ENCODE measurements around the gene RXRA.

RXRA gene

DNA sequence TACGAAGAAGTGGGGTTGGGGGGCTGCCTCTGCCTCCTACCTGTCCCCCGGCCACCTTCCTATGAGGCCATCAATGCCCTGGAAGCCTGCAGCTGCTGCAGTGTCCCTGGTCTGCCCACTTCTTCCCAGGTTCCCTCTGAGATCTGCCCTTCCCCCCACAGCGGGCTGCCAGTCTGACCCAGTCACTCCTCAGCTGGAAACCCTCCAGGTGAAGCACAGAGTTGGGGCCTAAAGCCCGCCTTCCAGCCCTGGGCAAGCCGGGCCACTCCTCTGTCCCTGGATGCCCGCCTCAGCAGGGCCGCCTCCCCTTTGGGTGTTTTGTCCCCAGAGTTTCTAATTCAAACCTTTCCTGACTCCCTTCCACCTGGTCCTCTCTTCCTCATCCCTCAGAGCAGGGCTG, 137.0 kb downstream of the RXRA start:
- no peak for DNase-seq (ENCODE audit: low read depth in 1 of 2, low spot score in 1 of 2)
- no peak overlapping the region for H3K27ac ChIP-seq (replicated peaks)
- no peaks in the 10 kb centered on the region for H3K27me3 ChIP-seq (ENCODE audit: insufficient read depth, poor library complexity, severe bottlenecking)
- no peak overlapping the region for H3K4me3 ChIP-seq (replicated peaks; ENCODE audit: insufficient read depth, low read length)
- TF ChIP-seq, protein P1, sequence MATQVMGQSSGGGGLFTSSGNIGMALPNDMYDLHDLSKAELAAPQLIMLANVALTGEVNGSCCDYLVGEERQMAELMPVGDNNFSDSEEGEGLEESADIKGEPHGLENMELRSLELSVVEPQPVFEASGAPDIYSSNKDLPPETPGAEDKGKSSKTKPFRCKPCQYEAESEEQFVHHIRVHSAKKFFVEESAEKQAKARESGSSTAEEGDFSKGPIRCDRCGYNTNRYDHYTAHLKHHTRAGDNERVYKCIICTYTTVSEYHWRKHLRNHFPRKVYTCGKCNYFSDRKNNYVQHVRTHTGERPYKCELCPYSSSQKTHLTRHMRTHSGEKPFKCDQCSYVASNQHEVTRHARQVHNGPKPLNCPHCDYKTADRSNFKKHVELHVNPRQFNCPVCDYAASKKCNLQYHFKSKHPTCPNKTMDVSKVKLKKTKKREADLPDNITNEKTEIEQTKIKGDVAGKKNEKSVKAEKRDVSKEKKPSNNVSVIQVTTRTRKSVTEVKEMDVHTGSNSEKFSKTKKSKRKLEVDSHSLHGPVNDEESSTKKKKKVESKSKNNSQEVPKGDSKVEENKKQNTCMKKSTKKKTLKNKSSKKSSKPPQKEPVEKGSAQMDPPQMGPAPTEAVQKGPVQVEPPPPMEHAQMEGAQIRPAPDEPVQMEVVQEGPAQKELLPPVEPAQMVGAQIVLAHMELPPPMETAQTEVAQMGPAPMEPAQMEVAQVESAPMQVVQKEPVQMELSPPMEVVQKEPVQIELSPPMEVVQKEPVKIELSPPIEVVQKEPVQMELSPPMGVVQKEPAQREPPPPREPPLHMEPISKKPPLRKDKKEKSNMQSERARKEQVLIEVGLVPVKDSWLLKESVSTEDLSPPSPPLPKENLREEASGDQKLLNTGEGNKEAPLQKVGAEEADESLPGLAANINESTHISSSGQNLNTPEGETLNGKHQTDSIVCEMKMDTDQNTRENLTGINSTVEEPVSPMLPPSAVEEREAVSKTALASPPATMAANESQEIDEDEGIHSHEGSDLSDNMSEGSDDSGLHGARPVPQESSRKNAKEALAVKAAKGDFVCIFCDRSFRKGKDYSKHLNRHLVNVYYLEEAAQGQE (IDR thresholded peaks at IDR 0.05; ENCODE audit: insufficient replicate concordance, low read depth): no peak
- TF ChIP-seq GABPA (IDR thresholded peaks at IDR 0.05; ENCODE audit: low read depth): no peak
- TF ChIP-seq, protein P2, sequence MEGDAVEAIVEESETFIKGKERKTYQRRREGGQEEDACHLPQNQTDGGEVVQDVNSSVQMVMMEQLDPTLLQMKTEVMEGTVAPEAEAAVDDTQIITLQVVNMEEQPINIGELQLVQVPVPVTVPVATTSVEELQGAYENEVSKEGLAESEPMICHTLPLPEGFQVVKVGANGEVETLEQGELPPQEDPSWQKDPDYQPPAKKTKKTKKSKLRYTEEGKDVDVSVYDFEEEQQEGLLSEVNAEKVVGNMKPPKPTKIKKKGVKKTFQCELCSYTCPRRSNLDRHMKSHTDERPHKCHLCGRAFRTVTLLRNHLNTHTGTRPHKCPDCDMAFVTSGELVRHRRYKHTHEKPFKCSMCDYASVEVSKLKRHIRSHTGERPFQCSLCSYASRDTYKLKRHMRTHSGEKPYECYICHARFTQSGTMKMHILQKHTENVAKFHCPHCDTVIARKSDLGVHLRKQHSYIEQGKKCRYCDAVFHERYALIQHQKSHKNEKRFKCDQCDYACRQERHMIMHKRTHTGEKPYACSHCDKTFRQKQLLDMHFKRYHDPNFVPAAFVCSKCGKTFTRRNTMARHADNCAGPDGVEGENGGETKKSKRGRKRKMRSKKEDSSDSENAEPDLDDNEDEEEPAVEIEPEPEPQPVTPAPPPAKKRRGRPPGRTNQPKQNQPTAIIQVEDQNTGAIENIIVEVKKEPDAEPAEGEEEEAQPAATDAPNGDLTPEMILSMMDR (IDR thresholded peaks at IDR 0.05; ENCODE audit: insufficient read depth, low read length): no peak
- no peak for TF ChIP-seq POLR2AphosphoS5 (IDR thresholded peaks at IDR 0.05; ENCODE audit: low read depth)
- no peak for TF ChIP-seq SPI1 (IDR thresholded peaks at IDR 0.05; ENCODE audit: borderline replicate concordance, low read depth)

DNA sequence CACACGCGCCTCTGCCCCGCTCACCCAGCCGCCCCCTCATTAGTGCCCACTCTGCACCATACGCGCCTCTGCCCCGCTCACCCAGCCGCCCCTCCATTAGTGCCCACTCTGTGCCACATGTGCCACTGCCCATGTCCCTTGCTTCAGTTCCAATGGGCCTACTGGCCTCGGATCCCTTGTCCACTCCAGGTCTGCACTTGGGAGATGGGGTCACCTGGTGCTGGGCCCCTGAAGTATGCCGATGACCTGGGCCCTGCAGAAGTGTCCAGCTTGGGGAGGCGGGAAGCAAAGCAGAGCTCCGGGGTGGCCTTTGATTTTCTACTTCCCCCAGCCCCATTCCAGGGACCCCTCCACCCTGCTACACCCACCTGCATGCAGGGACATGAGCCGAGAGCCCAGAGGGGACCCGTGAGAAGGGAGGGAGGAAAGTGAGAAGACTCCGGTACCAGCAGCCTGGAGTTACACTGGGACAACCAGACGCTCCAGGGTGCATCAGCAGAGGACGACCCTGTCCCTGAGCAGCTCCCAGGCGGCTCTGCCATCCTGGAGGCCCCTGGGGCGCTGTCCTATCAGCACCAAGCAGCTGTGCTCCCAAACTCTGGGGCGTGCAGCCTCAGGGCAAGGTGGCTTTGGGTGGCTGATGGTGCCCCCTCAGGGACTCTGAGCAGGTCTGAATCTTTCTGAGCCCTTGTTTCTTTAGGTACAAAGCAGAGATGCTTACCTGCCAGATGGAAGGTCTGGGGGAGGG, 140.8 kb downstream of the RXRA start:
- TF ChIP-seq, protein P1 (IDR thresholded peaks at IDR 0.05; ENCODE audit: insufficient replicate concordance, low read depth): peak; percentile 87
- no peak for TF ChIP-seq POLR2AphosphoS5 (IDR thresholded peaks at IDR 0.05; ENCODE audit: low read depth)
- no peak for DNase-seq (ENCODE audit: low read depth in 1 of 2, low spot score in 1 of 2)
- H3K27ac ChIP-seq (replicated peaks): no peak overlapping the region
- no peaks in the 10 kb centered on the region for H3K27me3 ChIP-seq (ENCODE audit: insufficient read depth, poor library complexity, severe bottlenecking)
- no peak overlapping the region for H3K4me3 ChIP-seq (replicated peaks; ENCODE audit: insufficient read depth, low read length)

DNA sequence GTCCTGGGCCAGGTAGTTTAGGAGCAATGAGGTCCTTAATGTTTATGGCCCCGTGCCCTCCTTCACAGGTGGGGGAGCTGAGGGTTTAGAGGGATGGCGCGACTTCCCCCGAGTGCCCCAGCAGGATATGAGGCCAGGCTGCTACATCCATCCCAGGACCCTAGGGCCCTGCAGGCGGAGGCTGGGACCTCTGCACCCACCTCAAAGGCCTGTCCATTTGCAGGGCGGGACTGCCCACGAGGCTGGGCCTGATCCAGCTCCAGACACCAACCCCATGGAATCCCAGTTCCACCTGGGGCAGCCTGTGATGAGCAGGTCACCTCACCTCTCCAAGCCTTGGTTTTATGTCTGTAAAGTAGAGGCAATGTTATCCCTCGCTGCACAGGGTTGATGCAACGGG, 142.1 kb downstream of the RXRA start:
- DNase-seq (ENCODE audit: low read depth in 1 of 2, low spot score in 1 of 2): no peak
- Histone ChIP-seq H3K27ac (replicated peaks) (no peak overlapping the region), H3K27me3 (ENCODE audit: insufficient read depth, poor library complexity, severe bottlenecking) (no peaks in the 10 kb centered on the region), H3K4me3 (replicated peaks; ENCODE audit: insufficient read depth, low read length) (no peak overlapping the region)
- no peak for TF ChIP-seq POLR2AphosphoS5 (IDR thresholded peaks at IDR 0.05; ENCODE audit: low read depth)
- TF ChIP-seq SPI1 (IDR thresholded peaks at IDR 0.05; ENCODE audit: borderline replicate concordance, low read depth): no peak
- TF ChIP-seq, protein P1 (IDR thresholded peaks at IDR 0.05; ENCODE audit: insufficient replicate concordance, low read depth): no peak
- no peak for TF ChIP-seq GABPA (IDR thresholded peaks at IDR 0.05; ENCODE audit: low read depth)
- TF ChIP-seq, protein P2 (IDR thresholded peaks at IDR 0.05; ENCODE audit: insufficient read depth, low read length): no peak
